MCF 10A (cell line): ENCODE results near the gene M1AP. TPM values are rescaled to one million over a fixed set of nuclear protein-coding genes. Genes with fewer than 3 reads are reported as not detected.

Source experiments
- BruUV-seq: library from RNA; stranded (reverse); fragments of 400-500 nt; replicated peaks from 2 replicates; lab custom pipeline; 2021; lab: Mats Ljungman, UMichigan
- CTCF ChIA-PET: fragments of 300-600 bp; sonication (Branson Sonifier 250); formaldehyde crosslinking; extraction: SDS; loops from one replicate; lab custom pipeline; 2021; ENCODE audit warnings: antibody characterized with exemption, inconsistent platforms; lab: Yijun Ruan, JAX
- POLR2A ChIA-PET: fragments of 300-600, 350-650 bp; sonication (Branson Sonifier 250); formaldehyde crosslinking; extraction: SDS; loops from one replicate; lab custom pipeline; 2020; ENCODE audit warnings: antibody characterized with exemption, inconsistent platforms; lab: Yijun Ruan, JAX
- DNase-seq: peaks from one replicate; pipeline ENCODE4 v3.0.0-alpha.2; 2018; ENCODE audit not compliant: unreplicated experiment
- H3K27ac Mint-ChIP-seq: one replicate; pipeline ENCODE4 v1.8.0; 2022; ENCODE audit warnings: mild to moderate bottlenecking, low read depth, mixed read lengths; ENCODE audit not compliant: unreplicated experiment
- H3K27me3 Mint-ChIP-seq: one replicate; pipeline ENCODE4 v1.8.0; 2022; ENCODE audit warnings: mixed read lengths; ENCODE audit not compliant: insufficient read depth, unreplicated experiment
- H3K36me3 Mint-ChIP-seq: one replicate; pipeline ENCODE4 v1.8.0; 2022; ENCODE audit warnings: mild to moderate bottlenecking, moderate library complexity, mixed read lengths; ENCODE audit not compliant: insufficient read depth, unreplicated experiment
- H3K4me1 Mint-ChIP-seq: one replicate; pipeline ENCODE4 v1.8.0; 2022; ENCODE audit warnings: mixed read lengths; ENCODE audit not compliant: insufficient read depth, unreplicated experiment
- H3K4me3 Mint-ChIP-seq: one replicate; pipeline ENCODE4 v1.8.0; 2022; ENCODE audit warnings: mild to moderate bottlenecking, moderate library complexity, mixed read lengths; ENCODE audit not compliant: unreplicated experiment
- H3K9me3 Mint-ChIP-seq: one replicate; pipeline ENCODE4 v1.8.0; 2022; ENCODE audit warnings: mixed read lengths; ENCODE audit not compliant: unreplicated experiment
- intact Hi-C: fragments of 100-400 bp; cut with micrococcal nuclease; formaldehyde crosslinking; loops from 2 replicates; pipeline ENCODE4 v1.14.1; 2022
- total RNA-seq: library from RNA; stranded (reverse); gene quantifications from 2 replicates; pipeline ENCODE4 v1.2.3, GENCODE V29; 2022
- TF ChIP-seq, protein P1 (sequence below): fragments of 200-600 bp; IDR thresholded peaks from one replicate; pipeline ENCODE4 v1.8.0; 2022; ENCODE audit warnings: antibody characterized with exemption, mild to moderate bottlenecking; ENCODE audit not compliant: unreplicated experiment

Gene M1AP
- total RNA-seq, 1 experiment from 2014 or later, result not detected

DNA sequence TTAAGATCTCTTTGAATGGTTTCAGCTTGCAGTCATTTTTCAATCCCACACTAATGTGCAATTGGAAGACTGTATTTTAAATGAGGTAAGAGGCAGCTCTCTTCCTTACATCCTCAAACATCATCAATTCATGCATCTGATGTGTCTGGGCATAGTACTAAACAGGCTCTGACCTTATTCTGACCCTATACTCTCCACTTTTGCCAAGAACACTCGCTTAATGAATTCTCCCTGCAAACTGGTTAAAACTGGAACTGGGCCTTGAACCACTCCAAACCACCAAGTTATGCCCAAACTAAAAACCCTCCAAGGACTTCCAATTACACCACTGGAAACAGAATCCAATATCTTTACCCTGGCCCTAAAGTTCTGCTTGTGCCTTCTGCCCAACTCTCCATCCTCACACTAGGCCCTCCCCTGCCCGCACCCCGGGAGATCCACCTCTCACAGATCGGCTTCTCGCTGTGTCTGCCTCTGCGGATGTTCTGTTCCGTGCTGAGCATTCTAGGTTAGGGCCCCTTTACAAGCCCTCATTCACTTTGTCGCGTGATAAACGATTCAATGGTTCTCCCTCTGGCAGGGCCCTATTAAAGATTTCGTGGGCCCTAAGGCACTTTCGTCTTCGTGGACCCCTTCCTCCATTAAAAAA is 1.2 kb downstream of the M1AP start:
- TF ChIP-seq, protein P1, sequence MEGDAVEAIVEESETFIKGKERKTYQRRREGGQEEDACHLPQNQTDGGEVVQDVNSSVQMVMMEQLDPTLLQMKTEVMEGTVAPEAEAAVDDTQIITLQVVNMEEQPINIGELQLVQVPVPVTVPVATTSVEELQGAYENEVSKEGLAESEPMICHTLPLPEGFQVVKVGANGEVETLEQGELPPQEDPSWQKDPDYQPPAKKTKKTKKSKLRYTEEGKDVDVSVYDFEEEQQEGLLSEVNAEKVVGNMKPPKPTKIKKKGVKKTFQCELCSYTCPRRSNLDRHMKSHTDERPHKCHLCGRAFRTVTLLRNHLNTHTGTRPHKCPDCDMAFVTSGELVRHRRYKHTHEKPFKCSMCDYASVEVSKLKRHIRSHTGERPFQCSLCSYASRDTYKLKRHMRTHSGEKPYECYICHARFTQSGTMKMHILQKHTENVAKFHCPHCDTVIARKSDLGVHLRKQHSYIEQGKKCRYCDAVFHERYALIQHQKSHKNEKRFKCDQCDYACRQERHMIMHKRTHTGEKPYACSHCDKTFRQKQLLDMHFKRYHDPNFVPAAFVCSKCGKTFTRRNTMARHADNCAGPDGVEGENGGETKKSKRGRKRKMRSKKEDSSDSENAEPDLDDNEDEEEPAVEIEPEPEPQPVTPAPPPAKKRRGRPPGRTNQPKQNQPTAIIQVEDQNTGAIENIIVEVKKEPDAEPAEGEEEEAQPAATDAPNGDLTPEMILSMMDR, result no peak
- H3K4me1 Mint-ChIP-seq, result no peaks in the 10 kb centered on the region
- H3K27ac Mint-ChIP-seq, result peak overlapping the region; percentile 21
- no peaks in the 10 kb centered on the region for H3K36me3 Mint-ChIP-seq
- BruUV-seq, result no TSS peak
- intact Hi-C loops, result no loop called here
- ChIA-PET CTCF (interaction anchor here (0.8 kb wide), 1 partner anchor 373 kb away, joined by 3 read pairs; no protein-coding TSS in a partner anchor), POLR2A (no interaction called here)
- H3K4me3 Mint-ChIP-seq, result no peak overlapping the region
- DNase-seq, result no peak
- H3K9me3 Mint-ChIP-seq, result no peaks in the 10 kb centered on the region
- H3K27me3 Mint-ChIP-seq, result no peaks in the 10 kb centered on the region

DNA sequence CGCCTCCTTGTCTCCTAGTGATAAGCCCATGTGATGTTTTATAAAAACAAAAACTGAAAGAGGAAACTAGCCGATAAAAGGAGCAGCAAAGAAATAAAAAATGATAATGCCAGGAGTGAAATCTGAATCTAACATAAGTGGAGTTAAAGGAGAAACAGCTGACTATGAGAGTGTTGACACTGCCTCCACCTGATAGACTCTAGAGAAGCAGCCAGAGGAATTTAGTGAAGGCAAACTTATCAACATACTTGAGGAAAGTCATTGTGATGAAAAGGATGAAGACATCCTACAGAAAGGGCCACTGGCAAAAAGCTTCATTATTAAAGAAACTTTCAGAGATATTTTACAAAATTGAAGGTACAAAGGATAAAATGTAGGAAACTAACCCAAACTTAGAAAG is 1.9 kb downstream of the M1AP start:
- no peaks in the 10 kb centered on the region for H3K36me3 Mint-ChIP-seq
- no TSS peak for BruUV-seq
- H3K27me3 Mint-ChIP-seq, result no peaks in the 10 kb centered on the region
- intact Hi-C loops, result no loop called here
- no peak overlapping the region for H3K27ac Mint-ChIP-seq
- no peaks in the 10 kb centered on the region for H3K4me1 Mint-ChIP-seq
- TF ChIP-seq, protein P1, result no peak
- no peaks in the 10 kb centered on the region for H3K9me3 Mint-ChIP-seq
- no peak for DNase-seq
- H3K4me3 Mint-ChIP-seq, result no peak overlapping the region
- ChIA-PET CTCF (interaction anchor here (0.8 kb wide), 1 partner anchor 374 kb away, joined by 3 read pairs; no protein-coding TSS in a partner anchor), POLR2A (interaction anchor here (1.4 kb wide), 1 partner anchor 15 kb away, joined by 4 read pairs; no protein-coding TSS in a partner anchor)

DNA sequence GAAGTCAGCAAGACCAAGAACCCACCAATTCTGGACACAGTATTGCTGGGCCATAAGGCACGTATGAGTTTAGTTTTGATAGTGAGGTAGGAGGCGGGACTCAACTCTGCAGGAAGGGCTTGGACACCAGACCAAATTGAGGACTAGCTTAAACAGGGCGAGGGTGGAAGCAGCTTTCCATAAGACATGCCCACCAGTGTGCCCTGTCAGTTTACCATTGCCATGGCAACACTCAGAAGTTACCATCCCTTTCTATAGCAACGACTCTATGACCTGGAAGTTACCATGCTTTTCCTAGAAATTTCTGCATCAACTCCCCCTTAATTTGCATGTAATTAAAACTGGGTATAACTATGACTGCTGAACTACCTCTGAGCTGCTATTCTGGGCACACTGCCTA is 2.8 kb downstream of the M1AP start:
- no peaks in the 10 kb centered on the region for H3K36me3 Mint-ChIP-seq
- TF ChIP-seq, protein P1, result no peak
- peaks cover 5% of the 10 kb centered on the region for H3K27me3 Mint-ChIP-seq
- no peak for DNase-seq
- POLR2A ChIA-PET, result interaction anchor here (1.4 kb wide), 1 partner anchor 14 kb away, joined by 4 read pairs; no protein-coding TSS in a partner anchor
- BruUV-seq, result no TSS peak
- H3K4me3 Mint-ChIP-seq, result no peak overlapping the region
- H3K27ac Mint-ChIP-seq, result no peak overlapping the region
- intact Hi-C loops, result no loop called here
- CTCF ChIA-PET, result no interaction called here
- no peaks in the 10 kb centered on the region for H3K4me1 Mint-ChIP-seq
- H3K9me3 Mint-ChIP-seq, result no peaks in the 10 kb centered on the region

DNA sequence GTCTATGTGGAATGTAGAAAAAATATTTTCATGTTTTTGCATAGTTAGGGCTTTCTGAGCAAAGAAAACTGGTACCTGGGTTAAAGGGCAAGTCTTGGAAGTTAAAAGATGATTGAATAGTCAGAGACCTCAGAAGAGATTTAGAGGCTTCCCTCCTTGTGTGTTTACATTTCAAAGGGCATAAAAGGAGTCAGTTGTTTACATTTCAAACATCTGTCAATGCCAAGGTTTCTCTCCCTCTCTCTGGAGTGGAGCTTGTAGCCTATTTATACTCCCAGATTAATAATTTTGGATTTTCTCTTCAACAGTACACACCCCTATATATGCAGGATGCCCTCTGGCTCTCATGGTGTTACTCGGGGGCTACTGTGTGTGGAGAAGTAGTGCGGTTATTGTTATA is 8.6 kb downstream of the M1AP start:
- Mint-ChIP-seq H3K27me3 (peaks cover 17% of the 10 kb centered on the region), H3K9me3 (no peaks in the 10 kb centered on the region), H3K4me1 (no peaks in the 10 kb centered on the region), H3K36me3 (no peaks in the 10 kb centered on the region), H3K4me3 (no peak overlapping the region), H3K27ac (no peak overlapping the region)
- POLR2A ChIA-PET, result no interaction called here
- no TSS peak for BruUV-seq
- CTCF ChIA-PET, result no interaction called here
- intact Hi-C loops, result no loop called here
- no peak for DNase-seq
- TF ChIP-seq, protein P1, result no peak
